ENCODE results near the gene RBM33.

Gene RBM33

DNA sequence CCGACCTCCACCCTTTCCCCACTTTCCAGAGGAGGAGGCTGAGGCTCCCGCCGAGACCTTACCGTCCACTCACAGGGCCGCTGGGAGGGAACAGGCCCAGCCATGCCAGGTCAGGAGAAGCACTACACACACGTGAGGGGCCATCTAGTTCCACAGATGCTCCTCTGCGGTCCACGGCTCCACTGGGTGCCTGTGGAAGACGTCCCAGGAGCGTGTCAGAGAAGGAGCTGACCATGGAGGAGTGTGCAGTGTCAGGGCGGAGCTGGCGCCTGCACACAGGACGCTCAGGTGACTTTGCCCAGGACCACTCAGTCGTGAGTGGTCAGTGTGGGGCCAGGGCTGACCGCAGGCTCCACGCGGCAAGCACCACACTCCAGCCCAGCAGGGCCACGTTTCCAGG lies 175.8 kb downstream of the RBM33 start:
- DNase-seq (ENCODE audit: low read depth in 3 of 3), result no peak

- no peak for DNase-seq (ENCODE audit: low read depth in 3 of 3)
Observed at GRCh38 chr7:155820788-155821187, 176.3 kb downstream of the RBM33 start.

- no peak for DNase-seq (ENCODE audit: low read depth in 3 of 3)
Observed at GRCh38 chr7:155821851-155822250, 177.4 kb downstream of the RBM33 start.

DNA sequence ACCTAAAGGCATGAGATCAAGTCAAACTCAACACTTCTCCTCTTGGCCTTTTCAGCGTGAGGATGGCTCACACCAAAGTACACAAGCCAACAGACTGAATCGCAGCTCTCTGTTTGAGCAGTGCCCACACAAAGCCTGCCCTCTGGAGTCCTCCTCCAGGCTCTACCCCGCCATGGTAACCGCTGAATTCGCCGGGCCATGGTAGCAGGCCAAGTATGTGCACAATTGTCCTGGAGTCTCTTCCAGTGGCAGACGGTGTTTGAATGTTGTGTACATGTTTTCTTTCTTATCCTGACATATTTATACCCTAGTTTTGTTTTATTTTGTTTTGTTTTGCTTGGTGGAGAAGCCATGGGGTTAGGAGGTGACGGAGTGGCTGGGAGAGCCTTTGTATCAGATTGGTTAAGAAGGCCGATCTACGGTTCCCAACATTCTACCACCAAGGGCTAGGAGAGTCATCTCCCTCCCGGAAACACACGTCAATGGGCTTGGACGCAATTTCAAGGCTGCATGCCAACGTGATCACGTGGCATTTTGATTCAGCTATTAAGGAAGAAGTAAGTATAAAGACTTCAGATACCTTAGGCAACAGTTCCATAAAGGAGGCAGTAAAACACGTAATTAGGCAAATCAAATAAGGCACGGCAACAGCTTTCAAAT lies 179.9 kb downstream of the RBM33 start:
- no peak for DNase-seq (ENCODE audit: low read depth in 3 of 3)

- DNase-seq (ENCODE audit: low read depth in 3 of 3), result no peak
Observed at GRCh38 chr7:155825336-155825735, 180.9 kb downstream of the RBM33 start.

GRCh38 chr7:155829796-155830470 lies 185.5 kb downstream of the RBM33 start:
- no peak for DNase-seq (ENCODE audit: low read depth in 3 of 3)

All from stimulated activated CD4-positive, alpha-beta T cell treated with anti-CD3 and anti-CD28 coated beads, TNF-alpha, amount 100 ng/mL, for 24 hours (primary cell).